GM12801 (cell line): ENCODE data around the gene SLC35G4.
"Not testable (repeated sequence)": the region's sequence is repeated elsewhere in the genome, so short reads cannot be mapped to it uniquely, and the experiment has no call there.

Source experiments
- CTCF ChIP-seq: IDR thresholded peaks from one replicate; pipeline ENCODE4 v1.5.1; 2011; ENCODE audit warnings: control low read depth; ENCODE audit not compliant: insufficient read length; ENCODE audit errors: extremely low read depth

The SLC35G4 gene

GRCh38 chr18:11609488-11609887, at the start of gene SLC35G4:
Gene SLC35G4, plus strand, starts transcription at chr18:11609596. Its CDS starts 0 bp downstream, at chr18:11609596.
- TF ChIP-seq CTCF, result not testable (repeated sequence)

GRCh38 chr18:11561293-11561692, 48.1 kb upstream of the SLC35G4 start:
- no peak for TF ChIP-seq CTCF

GRCh38 chr18:11565716-11566115, 43.7 kb upstream of the SLC35G4 start:
- no peak for TF ChIP-seq CTCF

DNA sequence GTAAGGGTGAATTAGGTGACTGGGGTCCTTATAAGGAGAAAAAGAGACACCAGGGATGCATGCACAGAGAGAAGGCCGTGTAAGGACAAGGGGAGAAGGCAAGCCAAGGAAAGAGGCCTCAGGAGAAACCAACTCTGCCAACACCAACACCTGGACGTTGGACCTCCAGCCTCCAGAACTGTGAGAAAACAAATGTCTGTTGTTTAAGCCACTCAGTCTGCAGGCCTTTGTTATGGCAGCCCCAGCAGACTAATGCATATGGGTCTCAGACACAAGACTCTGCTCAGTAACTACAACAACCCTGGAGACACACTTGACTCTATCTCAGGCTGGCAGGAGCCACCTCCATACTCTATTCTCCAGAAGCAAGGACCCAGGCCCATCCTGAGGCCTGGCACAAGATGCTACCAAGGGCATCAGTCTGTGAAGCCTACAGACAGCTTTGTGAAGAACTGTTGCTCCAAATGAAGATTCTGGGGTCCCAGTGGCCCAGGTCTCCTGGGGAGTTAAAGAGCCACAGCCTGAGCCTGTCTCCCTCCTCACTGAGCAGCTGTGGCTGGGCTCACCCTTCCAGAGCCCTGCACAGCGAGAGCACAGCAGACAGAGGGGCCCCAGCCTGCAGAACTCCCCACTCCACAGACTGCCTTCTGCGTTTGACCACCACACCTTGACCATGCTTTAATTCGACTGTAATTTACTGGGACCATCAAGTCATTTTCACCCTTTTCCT, 43.0 kb upstream of the SLC35G4 start:
- TF ChIP-seq CTCF, result no peak

DNA sequence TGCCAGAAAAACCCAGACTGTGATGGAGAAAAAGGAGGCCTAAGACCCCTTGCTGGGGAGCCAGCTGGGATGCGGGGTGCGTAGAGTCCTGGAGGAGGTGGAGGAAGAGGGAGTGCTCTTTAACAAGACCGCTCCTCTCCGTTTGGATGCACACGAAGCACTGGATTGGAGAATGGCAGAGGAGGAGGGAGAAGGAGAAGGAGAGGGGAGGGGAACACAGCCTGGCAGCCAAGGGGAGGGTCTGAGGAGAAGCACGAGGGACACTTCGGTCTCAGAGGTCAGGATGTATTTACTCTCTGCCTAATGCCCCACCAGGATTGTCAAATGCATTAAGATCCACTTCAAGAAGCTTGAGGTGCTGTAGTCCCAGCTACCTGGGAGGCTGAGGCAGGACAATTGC, 42.0 kb upstream of the SLC35G4 start:
- TF ChIP-seq CTCF, result no peak

- no peak for TF ChIP-seq CTCF
These were observed 39.3 kb upstream of the SLC35G4 start for GRCh38 chr18:11570073-11570588.

- no peak for TF ChIP-seq CTCF
These were observed 38.5 kb upstream of the SLC35G4 start for GRCh38 chr18:11570769-11571412.
